PC-3 (cell line): ENCODE data around the gene L3MBTL4. TPM values are rescaled to one million over a fixed set of nuclear protein-coding genes. Genes with fewer than 3 reads are reported as not detected.

ENCODE experiments used
- ATAC-seq: fragments of 200-7000 bp; cut with Tn5 transposase; 2 replicates; pipeline ENCODE4 v1.9.1; 2020; ENCODE audit warnings: mild to moderate bottlenecking, moderate library complexity
- BruUV-seq: library from RNA; stranded (reverse); fragments of 400-500 nt; replicated peaks from 2 replicates; lab custom pipeline; 2021; lab: Mats Ljungman, UMichigan
- CTCF ChIA-PET: fragments of 300-600 bp; sonication (Branson Sonifier 250); formaldehyde crosslinking; loops from one replicate; lab custom pipeline; 2022; ENCODE audit warnings: antibody characterized with exemption; lab: Charles Lee
- POLR2A ChIA-PET: fragments of 300-600 bp; sonication (Branson Sonifier 250); formaldehyde crosslinking; loops from one replicate; lab custom pipeline; 2022; ENCODE audit warnings: antibody characterized with exemption; ENCODE audit not compliant: unreplicated experiment; lab: Charles Lee
- DNase-seq: peaks from one replicate; pipeline ENCODE4 v3.0.0-alpha.2; 2015
- H2AFZ ChIP-seq: fragments of 300-600 bp; sonication (generic); 2 replicates; pipeline ENCODE4 v1.6.0; 2016; ENCODE audit warnings: antibody characterized with exemption, low read length
- H3F3A ChIP-seq: fragments of 300-600 bp; sonication (generic); one replicate; pipeline ENCODE4 v1.6.0; 2017; ENCODE audit warnings: antibody characterized with exemption, low read length, control low read depth, mild to moderate bottlenecking; ENCODE audit not compliant: unreplicated experiment
- H3K27ac ChIP-seq: fragments of 300-600 bp; sonication (generic); 2 replicates; pipeline ENCODE4 v1.5.1; 2016; ENCODE audit warnings: mild to moderate bottlenecking, low read length
- H3K27me3 ChIP-seq: fragments of 300-600 bp; sonication (generic); 2 replicates; pipeline ENCODE4 v1.6.1; 2016; ENCODE audit warnings: low read length, mixed read lengths
- H3K36me3 ChIP-seq: fragments of 300-600 bp; sonication (generic); 2 replicates; pipeline ENCODE4 v1.6.1; 2016; ENCODE audit warnings: low read depth, mixed run types, low read length, mixed read lengths
- H3K4me1 ChIP-seq: fragments of 300-600 bp; sonication (generic); 2 replicates; pipeline ENCODE4 v1.5.1; 2016; ENCODE audit warnings: low read length; ENCODE audit not compliant: insufficient read depth
- H3K4me2 ChIP-seq: fragments of 300-600 bp; sonication (generic); 2 replicates; pipeline ENCODE4 v1.6.0; 2016; ENCODE audit warnings: low read length
- H3K4me3 ChIP-seq: fragments of 300-600 bp; sonication (generic); 2 replicates; pipeline ENCODE4 v1.5.1; 2016; ENCODE audit warnings: mild to moderate bottlenecking, low read length, mixed read lengths
- H3K79me2 ChIP-seq: fragments of 300-600 bp; sonication (generic); 2 replicates; pipeline ENCODE4 v1.6.1; 2017; ENCODE audit warnings: low read length, mixed read lengths
- H3K9ac ChIP-seq: fragments of 300-600 bp; sonication (generic); 2 replicates; pipeline ENCODE4 v1.6.0; 2016; ENCODE audit warnings: mild to moderate bottlenecking, low read length
- H3K9me2 ChIP-seq: fragments of 300-600 bp; sonication (generic); replicated peaks from 2 replicates; pipeline ENCODE4 v1.6.1; 2016; ENCODE audit warnings: mixed run types, low read length, mixed read lengths
- H3K9me3 ChIP-seq: fragments of 300-600 bp; sonication (generic); 2 replicates; pipeline ENCODE4 v1.6.1; 2016; ENCODE audit warnings: low read length, mixed read lengths
- H4K20me1 ChIP-seq: fragments of 300-600 bp; sonication (generic); 2 replicates; pipeline ENCODE4 v1.6.1; 2016; ENCODE audit warnings: low read length, mixed read lengths
- EZH2 ChIP-seq: fragments of 300-600 bp; sonication (generic); IDR thresholded peaks from one replicate; pipeline ENCODE4 v1.6.1; 2017; ENCODE audit warnings: antibody characterized with exemption, mild to moderate bottlenecking, low read length; ENCODE audit not compliant: unreplicated experiment
- EZH2phosphoT487 ChIP-seq: fragments of 300-600 bp; sonication (generic); IDR thresholded peaks from 2 replicates; pipeline ENCODE4 v1.6.1; 2018; ENCODE audit warnings: mild to moderate bottlenecking, antibody characterized with exemption, low read length, borderline replicate concordance
- intact Hi-C: fragments of 100-400 bp; cut with micrococcal nuclease; formaldehyde crosslinking; loops from 2 replicates; pipeline ENCODE4 v1.9.0; 2023
- total RNA-seq: library from RNA; depleted of rRNA; stranded (reverse); fragments of >200 nt; gene quantifications from 2 replicates; pipeline ENCODE4 v1.2.3, GENCODE V29; 2014
- TF ChIP-seq, protein P1 (sequence below): fragments of 300-600 bp; sonication (generic); conservative IDR thresholded peaks from 2 replicates; pipeline ENCODE4 v1.5.1; 2017; ENCODE audit warnings: antibody characterized with exemption, low read depth, mild to moderate bottlenecking, low read length

Gene L3MBTL4
- total RNA-seq, 1 experiment from 2014 or later: 0.47 TPM

DNA sequence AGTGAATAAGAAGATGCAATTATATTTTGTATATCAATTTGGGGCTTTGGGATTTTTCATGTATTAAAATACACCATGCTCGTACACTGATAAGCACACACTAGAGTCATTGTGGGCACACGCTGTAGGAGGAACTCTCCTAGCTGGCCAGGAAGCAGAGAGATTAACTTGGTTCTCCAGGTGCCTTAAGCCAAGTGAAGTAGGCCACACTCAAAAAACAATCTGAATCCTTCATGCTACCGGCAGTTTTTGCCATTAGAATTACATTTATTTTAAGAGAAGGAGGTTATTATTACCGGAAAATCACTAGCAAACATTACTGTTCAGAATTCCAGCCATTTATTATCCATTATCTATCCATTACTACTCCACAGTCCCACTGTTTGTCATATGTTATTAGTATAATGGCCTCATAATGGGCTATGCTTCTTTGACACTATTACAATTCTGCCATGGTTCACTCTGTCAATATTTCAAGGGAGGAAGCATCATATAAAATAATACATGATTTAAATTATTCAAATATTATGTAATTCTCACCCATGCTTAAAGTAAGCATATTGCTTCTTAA is 214.4 kb downstream of the L3MBTL4 start:
- no peaks in the 10 kb centered on the region for H3K27me3 ChIP-seq
- no peak for DNase-seq
- no peaks in the 10 kb centered on the region for H3K4me1 ChIP-seq
- no peak overlapping the region for H3K4me3 ChIP-seq
- no peak for ATAC-seq
- H3K9me3 ChIP-seq: no peaks in the 10 kb centered on the region
- H2AFZ ChIP-seq: no peak overlapping the region
- CTCF ChIA-PET: no interaction called here
- H3K36me3 ChIP-seq: no peaks in the 10 kb centered on the region
- no peaks in the 10 kb centered on the region for H3F3A ChIP-seq
- TF ChIP-seq, protein P1, sequence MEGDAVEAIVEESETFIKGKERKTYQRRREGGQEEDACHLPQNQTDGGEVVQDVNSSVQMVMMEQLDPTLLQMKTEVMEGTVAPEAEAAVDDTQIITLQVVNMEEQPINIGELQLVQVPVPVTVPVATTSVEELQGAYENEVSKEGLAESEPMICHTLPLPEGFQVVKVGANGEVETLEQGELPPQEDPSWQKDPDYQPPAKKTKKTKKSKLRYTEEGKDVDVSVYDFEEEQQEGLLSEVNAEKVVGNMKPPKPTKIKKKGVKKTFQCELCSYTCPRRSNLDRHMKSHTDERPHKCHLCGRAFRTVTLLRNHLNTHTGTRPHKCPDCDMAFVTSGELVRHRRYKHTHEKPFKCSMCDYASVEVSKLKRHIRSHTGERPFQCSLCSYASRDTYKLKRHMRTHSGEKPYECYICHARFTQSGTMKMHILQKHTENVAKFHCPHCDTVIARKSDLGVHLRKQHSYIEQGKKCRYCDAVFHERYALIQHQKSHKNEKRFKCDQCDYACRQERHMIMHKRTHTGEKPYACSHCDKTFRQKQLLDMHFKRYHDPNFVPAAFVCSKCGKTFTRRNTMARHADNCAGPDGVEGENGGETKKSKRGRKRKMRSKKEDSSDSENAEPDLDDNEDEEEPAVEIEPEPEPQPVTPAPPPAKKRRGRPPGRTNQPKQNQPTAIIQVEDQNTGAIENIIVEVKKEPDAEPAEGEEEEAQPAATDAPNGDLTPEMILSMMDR: no peak
- TF ChIP-seq EZH2 (no peak), EZH2phosphoT487 (no peak)
- H4K20me1 ChIP-seq: no peaks in the 10 kb centered on the region
- H3K4me2 ChIP-seq: no peak overlapping the region
- no peak overlapping the region for H3K27ac ChIP-seq
- BruUV-seq: no TSS peak
- H3K9ac ChIP-seq: no peak overlapping the region
- POLR2A ChIA-PET: no interaction called here
- no peaks in the 10 kb centered on the region for H3K79me2 ChIP-seq
- intact Hi-C loops: no loop called here
- H3K9me2 ChIP-seq: no peaks in the 10 kb centered on the region

DNA sequence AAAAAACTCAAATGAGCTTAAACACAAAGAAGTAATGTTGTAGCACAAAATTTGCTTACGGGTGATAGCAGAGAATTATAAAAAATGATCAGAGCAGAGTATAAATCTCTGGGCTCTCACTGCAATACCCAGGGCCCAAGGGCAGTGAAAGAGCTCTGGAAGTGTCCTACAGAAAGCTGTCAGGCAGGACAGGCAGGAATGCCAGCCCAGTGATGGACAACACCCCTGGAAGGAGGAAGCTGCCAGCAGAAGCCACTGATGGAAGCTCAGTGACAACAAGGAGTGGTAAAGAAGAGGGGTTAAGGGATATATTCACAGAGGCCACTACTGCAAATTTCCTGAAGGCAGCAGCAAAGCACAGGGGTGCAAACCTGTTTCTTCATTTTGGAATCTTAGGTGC is 214.9 kb downstream of the L3MBTL4 start:
- ATAC-seq (no peak), DNase-seq (no peak)
- no peak overlapping the region for H2AFZ ChIP-seq
- H4K20me1 ChIP-seq: no peaks in the 10 kb centered on the region
- H3K9ac ChIP-seq: no peak overlapping the region
- H3K4me2 ChIP-seq: no peak overlapping the region
- POLR2A ChIA-PET: no interaction called here
- no peak overlapping the region for H3K27ac ChIP-seq
- H3K4me1 ChIP-seq: no peaks in the 10 kb centered on the region
- CTCF ChIA-PET: interaction anchor here (0.6 kb wide), 1 partner anchor 314 kb away, joined by 4 read pairs; no protein-coding TSS in a partner anchor
- H3K4me3 ChIP-seq: no peak overlapping the region
- no peaks in the 10 kb centered on the region for H3F3A ChIP-seq
- no TSS peak for BruUV-seq
- H3K79me2 ChIP-seq: no peaks in the 10 kb centered on the region
- TF ChIP-seq EZH2: no peak
- no peak for TF ChIP-seq EZH2phosphoT487
- TF ChIP-seq, protein P1: no peak
- no peaks in the 10 kb centered on the region for H3K27me3 ChIP-seq
- no peaks in the 10 kb centered on the region for H3K9me2 ChIP-seq
- H3K9me3 ChIP-seq: no peaks in the 10 kb centered on the region
- H3K36me3 ChIP-seq: no peaks in the 10 kb centered on the region
- intact Hi-C loops: no loop called here

DNA sequence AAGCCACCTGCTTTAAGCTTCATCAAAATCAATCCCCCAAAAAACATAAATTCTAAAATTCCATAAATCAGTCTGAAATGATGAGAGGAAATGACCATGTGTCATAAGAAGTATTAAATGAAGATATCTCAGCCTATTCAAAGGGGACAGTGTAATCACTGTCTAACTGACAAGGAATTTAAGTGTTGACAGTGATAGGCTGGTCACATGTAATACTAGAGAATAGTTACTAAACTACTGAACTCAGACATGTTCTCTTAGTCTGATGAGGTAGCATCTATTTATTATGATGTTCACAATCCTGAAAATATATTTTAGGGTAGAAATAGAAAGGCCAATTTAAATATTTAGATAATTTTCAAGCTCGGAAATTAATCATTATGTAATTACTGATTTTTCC is 216.1 kb downstream of the L3MBTL4 start:
- DNase-seq (no peak), ATAC-seq (no peak)
- Histone ChIP-seq H3K9ac (no peak overlapping the region), H3K4me3 (no peak overlapping the region), H3K79me2 (no peaks in the 10 kb centered on the region), H4K20me1 (no peaks in the 10 kb centered on the region), H3K9me3 (no peaks in the 10 kb centered on the region), H3K36me3 (no peaks in the 10 kb centered on the region), H3K4me2 (no peak overlapping the region), H3K27me3 (no peaks in the 10 kb centered on the region), H3K4me1 (no peaks in the 10 kb centered on the region), H3K9me2 (no peaks in the 10 kb centered on the region), H3F3A (no peaks in the 10 kb centered on the region), H3K27ac (no peak overlapping the region), H2AFZ (no peak overlapping the region)
- ChIA-PET POLR2A (no interaction called here), CTCF (no interaction called here)
- intact Hi-C loops: no loop called here
- BruUV-seq: no TSS peak
- TF ChIP-seq, protein P1: no peak
- TF ChIP-seq EZH2 (no peak), EZH2phosphoT487 (no peak)
